Germinal center (tissue), 1 donor: ENCODE results near the gene JAG1.
"Not testable (repeated sequence)": the region's sequence is repeated elsewhere in the genome, so short reads cannot be mapped to it uniquely, and the experiment has no call there.

Source experiments
- DNase-seq: peaks from one replicate; pipeline ENCODE4 v3.0.0; 2012; ENCODE audit warnings: mixed read lengths, low spot score

JAG1 gene

GRCh38 chr20:10610251-10610650, 63.5 kb downstream of the JAG1 start:
- no peak for DNase-seq

- no peak for DNase-seq
These were observed 64.0 kb downstream of the JAG1 start for GRCh38 chr20:10609770-10610169.

- no peak for DNase-seq
These were observed 64.5 kb downstream of the JAG1 start for GRCh38 chr20:10609276-10609675.

- no peak for DNase-seq
These were observed 68.1 kb downstream of the JAG1 start for GRCh38 chr20:10605547-10606195.

GRCh38 chr20:10604865-10605440, 68.8 kb downstream of the JAG1 start:
- DNase-seq: no peak

GRCh38 chr20:10603971-10604864, 69.6 kb downstream of the JAG1 start:
- DNase-seq: no peak

GRCh38 chr20:10603378-10603777, 70.4 kb downstream of the JAG1 start:
- no peak for DNase-seq

- no peak for DNase-seq
These were observed 71.5 kb downstream of the JAG1 start for GRCh38 chr20:10602221-10602871.

- no peak for DNase-seq
These were observed 76.2 kb downstream of the JAG1 start for GRCh38 chr20:10597637-10598036.

- no peak for DNase-seq
These were observed 77.1 kb downstream of the JAG1 start for GRCh38 chr20:10596710-10597121.

GRCh38 chr20:10595985-10596384, 77.8 kb downstream of the JAG1 start:
- no peak for DNase-seq

- no peak for DNase-seq
These were observed 78.5 kb downstream of the JAG1 start for GRCh38 chr20:10595266-10595665.

GRCh38 chr20:10594296-10594868, 79.4 kb downstream of the JAG1 start:
- DNase-seq: no peak

GRCh38 chr20:10591946-10592521, 81.8 kb downstream of the JAG1 start:
- no peak for DNase-seq

GRCh38 chr20:10590950-10591671, 82.7 kb downstream of the JAG1 start:
- no peak for DNase-seq

- not testable (repeated sequence) for DNase-seq
These were observed 83.4 kb downstream of the JAG1 start for GRCh38 chr20:10590446-10590845.
